Immature natural killer cell (primary cell): Measurements from ENCODE around the gene MAP2K7. TPM values are rescaled to one million over a fixed set of nuclear protein-coding genes. Genes with fewer than 3 reads are reported as not detected.

Experiments
- DNase-seq, 3 donors: peaks; one replicate each; pipeline ENCODE4 v3.0.0; 2022; ENCODE audit warnings: mixed read lengths in 1 of 3
- H3K27ac Mint-ChIP-seq, 6 donors: one replicate each; pipeline ENCODE4 v1.8.0; 2020; ENCODE audit warnings: mixed read lengths in 6 of 6, mild to moderate bottlenecking in 5 of 6, inconsistent platforms in 4 of 6, moderate library complexity in 3 of 6
- H3K27me3 Mint-ChIP-seq, 3 donors: one replicate each; pipeline ENCODE4 v1.8.0; 2020 to 2021; ENCODE audit warnings: low read depth in 3 of 3, mild to moderate bottlenecking in 3 of 3, mixed read lengths in 3 of 3, moderate library complexity in 3 of 3, inconsistent platforms in 1 of 3
- H3K36me3 Mint-ChIP-seq, 3 donors: one replicate each; pipeline ENCODE4 v1.8.0; 2020; ENCODE audit warnings: mixed read lengths in 3 of 3, inconsistent platforms in 2 of 3, mild to moderate bottlenecking in 2 of 3
- H3K4me1 Mint-ChIP-seq, 2 donors: one replicate each; pipeline ENCODE4 v1.8.0; 2020; ENCODE audit warnings: inconsistent platforms in 2 of 2, mild to moderate bottlenecking in 2 of 2, mixed read lengths in 2 of 2, moderate library complexity in 1 of 2
- H3K4me3 Mint-ChIP-seq, 5 donors: one replicate each; pipeline ENCODE4 v1.8.0; 2020; ENCODE audit warnings: mild to moderate bottlenecking in 5 of 5, mixed read lengths in 5 of 5, inconsistent platforms in 3 of 5, moderate library complexity in 3 of 5
- H3K9me3 Mint-ChIP-seq, 6 donors: one replicate each; pipeline ENCODE4 v1.8.0; 2020; ENCODE audit warnings: mild to moderate bottlenecking in 6 of 6, mixed read lengths in 6 of 6, inconsistent platforms in 4 of 6, moderate library complexity in 3 of 6
- polyA plus RNA-seq, 3 donors: library from polyadenylated mRNA; unstranded; fragments of 300-500 nt; fragmentation: Illumina TruSeq; gene quantifications; one replicate each; pipeline ENCODE4 v1.2.3, GENCODE V29; 2021

MAP2K7 gene
- polyA plus RNA-seq, 3 donors from 2014 or later = 2.0 to 4.4 (median 2.7) TPM

DNA sequence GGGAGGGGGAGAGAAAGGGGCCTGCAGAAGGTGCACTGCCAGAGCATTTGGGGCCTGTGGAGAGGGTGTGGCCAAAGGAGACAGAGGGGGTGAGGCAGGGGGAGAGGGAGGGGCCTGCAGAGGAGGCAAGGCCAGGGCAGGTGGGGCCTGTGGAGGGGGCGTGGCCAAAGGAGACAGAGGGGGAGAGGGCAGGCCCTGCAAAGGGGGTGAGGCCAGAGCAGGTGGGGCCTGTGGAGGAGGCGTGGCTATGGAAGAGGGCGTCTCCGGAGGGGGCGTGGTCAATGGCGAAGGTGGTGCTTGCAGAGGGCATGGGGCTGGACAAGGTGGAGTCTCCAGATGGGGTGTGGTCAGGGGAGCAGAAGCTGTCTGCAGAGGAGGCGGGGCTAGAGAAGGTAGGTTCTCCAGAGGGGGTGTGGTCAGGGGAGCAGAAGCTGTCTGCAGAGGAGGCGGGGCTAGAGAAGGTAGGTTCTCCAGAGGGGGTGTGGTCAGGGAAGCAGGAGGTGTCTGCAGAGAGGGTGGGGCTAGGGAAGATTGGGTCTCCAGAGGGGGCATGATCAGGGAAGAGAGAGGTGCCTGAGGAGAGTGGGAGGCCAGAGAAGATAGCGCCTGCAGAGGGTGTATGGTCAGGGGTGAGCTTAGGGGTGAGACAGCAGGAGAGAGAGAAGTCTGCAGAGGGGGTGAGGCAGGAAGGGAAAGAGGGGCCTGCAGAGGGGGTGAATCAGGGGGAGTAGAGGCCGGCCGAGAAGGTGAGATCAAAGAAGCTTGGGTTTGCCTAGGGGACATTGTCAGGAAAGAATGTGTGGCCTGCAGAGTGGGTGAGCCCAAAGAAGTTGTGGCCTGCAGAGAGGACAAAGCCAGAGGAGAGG, 32.9 kb upstream of the MAP2K7 start:
- no peaks in the 10 kb centered on the region for H3K9me3 Mint-ChIP-seq
- H3K4me1 Mint-ChIP-seq = peaks cover 14 to 47% of the 10 kb centered on the region in 2 donors
- no peaks in the 10 kb centered on the region for H3K36me3 Mint-ChIP-seq
- DNase-seq = peak; percentile 47 to 56 (median 47)
- H3K4me3 Mint-ChIP-seq = peak overlapping the region; percentile 62 to 84 (median 70)
- H3K27ac Mint-ChIP-seq = peak overlapping the region in 2 of 6 donors; percentile 49 to 67
- peaks cover 11 to 25% (median 13%) of the 10 kb centered on the region in 3 donors for H3K27me3 Mint-ChIP-seq

DNA sequence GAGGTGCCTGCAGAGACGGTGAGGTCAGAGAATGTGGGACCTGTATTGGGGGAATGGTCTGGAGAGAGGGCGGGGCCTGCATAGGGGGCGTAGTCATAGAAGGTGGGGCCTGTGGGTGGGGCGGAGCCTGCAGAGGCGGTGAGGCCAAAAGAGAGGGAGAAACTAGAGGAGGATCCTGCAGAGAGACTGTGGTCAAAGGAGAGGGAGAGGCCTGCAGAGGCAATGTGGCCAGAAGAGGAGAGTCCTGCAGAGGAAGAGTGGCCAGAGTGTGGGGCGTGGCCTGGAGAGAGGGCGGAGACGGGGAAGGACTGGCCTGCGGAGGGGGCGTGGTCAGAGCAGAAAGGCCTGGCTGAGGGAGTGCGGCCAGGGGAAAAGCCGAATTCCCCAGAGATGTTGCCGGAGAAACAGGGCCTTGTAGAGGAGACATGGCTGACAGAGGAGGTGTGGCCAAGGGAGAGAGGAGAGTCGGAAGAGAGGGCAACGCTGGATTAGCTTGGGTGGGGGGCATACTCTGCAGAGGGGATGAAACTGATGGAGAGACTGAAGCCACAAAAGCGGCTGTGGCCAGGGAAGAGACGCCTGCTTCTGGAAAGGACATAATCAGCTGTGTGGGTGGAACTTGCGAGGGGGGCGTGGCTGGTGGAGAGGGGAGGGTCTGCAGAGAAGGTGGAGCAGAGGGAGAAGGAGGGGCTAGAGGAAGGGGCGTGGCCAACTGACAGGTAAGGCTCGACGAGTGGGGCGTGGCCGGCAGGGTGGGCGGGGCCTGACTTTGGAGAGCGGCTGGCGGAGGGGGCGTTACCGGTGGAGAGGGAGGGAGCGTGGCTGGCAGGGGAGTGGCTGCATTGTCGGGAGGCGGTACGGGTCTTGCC, 32.0 kb upstream of the MAP2K7 start:
- H3K27ac Mint-ChIP-seq = peak overlapping the region in 4 of 6 donors; percentile 42 to 82 (median 54)
- no peaks in the 10 kb centered on the region for H3K36me3 Mint-ChIP-seq
- H3K9me3 Mint-ChIP-seq = no peaks in the 10 kb centered on the region
- H3K4me3 Mint-ChIP-seq = peak overlapping the region; percentile 62 to 79 (median 70)
- H3K4me1 Mint-ChIP-seq = peaks cover 14 to 47% of the 10 kb centered on the region in 2 donors
- DNase-seq = peak; percentile 66 to 71 (median 67)
- H3K27me3 Mint-ChIP-seq = peaks cover 9 to 26% (median 13%) of the 10 kb centered on the region in 3 donors

DNA sequence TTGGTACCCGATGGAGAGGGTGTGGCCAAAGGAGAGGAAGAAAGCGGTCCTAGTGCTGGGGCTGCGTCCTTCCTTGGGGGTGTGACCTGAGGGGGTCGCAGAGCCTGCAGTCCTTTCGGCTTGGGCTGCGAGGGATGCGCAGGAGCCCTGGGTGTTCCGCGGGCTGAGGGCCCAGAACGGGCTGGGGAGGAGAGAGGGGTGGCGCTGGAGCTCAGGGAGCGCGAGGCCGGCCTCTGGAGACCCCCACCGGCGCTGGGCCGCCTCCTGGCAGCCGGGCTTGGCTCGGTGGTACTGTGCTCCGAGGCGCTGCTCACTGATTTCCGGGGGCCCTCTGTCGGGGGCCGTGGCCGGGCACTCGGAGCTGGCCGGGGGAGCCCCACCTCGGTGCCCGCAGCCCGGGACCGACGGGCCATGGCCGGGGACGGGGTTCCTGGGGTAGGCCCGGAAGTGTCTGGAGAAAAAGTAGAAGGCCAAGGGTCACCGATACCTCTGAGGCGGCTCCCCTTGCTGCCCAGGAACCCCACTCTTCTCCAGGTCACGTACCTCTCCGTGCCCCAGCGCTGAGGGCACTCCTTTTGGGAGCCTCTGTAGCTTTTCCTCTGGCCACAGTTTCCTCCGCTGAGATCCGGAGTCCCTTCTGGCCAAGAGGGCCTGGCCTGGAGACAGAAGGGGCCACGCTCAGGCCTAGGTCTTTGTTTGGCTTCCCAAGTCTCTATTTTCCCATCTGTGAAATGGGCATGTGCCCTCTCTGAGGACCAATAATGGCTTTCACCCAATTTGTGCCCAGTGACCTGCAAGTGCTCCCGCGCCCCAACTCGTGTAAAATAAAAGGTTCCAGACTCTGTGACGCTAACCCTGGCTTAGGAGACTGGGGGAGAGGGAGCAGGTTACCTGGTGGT, 31.1 kb upstream of the MAP2K7 start:
- Mint-ChIP-seq H3K27me3 (peaks cover 8 to 29% (median 13%) of the 10 kb centered on the region in 3 donors), H3K9me3 (no peaks in the 10 kb centered on the region), H3K27ac (peak overlapping the region in 1 of 6 donors; percentile 82), H3K4me3 (peak overlapping the region; percentile 17 to 79 (median 66)), H3K4me1 (peaks cover 14 to 44% of the 10 kb centered on the region in 2 donors), H3K36me3 (no peaks in the 10 kb centered on the region)
- DNase-seq = no peak

DNA sequence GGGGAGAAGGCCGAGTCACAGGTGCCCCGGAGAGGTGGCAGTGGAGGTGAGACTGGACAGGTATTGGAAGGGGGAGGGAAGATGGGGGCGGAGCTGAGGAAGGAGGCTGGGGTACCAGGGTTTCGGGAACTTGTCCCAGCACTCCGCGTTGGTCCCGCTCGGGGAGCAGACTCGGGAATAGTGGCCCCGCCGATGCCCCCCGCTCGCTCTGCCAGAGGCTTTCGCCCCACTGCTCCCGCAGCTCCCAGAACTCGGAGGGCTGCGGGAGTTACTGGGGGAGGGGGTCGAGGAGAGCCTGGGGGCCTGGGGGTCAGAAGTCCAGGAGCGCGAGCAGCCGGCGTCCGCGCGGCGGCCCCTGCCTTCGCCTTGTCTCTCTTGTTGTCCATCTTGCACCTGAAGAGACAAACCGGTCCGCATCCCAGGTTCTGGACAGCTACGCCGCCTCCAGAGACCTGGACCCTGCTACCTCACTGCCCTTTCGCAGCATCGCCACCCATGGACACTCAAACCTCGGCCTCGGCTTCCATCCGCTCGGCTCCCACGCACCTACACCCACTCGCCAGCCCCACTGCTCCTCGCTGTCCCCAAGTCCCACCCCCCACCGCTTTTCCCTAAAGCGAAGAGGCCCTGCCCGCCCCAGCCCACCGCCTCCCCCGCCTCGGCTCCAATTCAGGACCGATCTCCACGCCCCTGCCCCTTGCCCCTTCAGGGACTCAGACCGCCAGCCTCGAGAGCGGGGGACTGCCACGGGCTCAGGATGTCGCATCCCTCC, 30.2 kb upstream of the MAP2K7 start:
- Mint-ChIP-seq H3K9me3 (no peaks in the 10 kb centered on the region), H3K27me3 (peaks cover 8 to 29% (median 13%) of the 10 kb centered on the region in 3 donors), H3K27ac (no peak overlapping the region), H3K4me1 (peaks cover 14 to 42% of the 10 kb centered on the region in 2 donors), H3K4me3 (peak overlapping the region; percentile 52 to 71 (median 61)), H3K36me3 (no peaks in the 10 kb centered on the region)
- no peak for DNase-seq

DNA sequence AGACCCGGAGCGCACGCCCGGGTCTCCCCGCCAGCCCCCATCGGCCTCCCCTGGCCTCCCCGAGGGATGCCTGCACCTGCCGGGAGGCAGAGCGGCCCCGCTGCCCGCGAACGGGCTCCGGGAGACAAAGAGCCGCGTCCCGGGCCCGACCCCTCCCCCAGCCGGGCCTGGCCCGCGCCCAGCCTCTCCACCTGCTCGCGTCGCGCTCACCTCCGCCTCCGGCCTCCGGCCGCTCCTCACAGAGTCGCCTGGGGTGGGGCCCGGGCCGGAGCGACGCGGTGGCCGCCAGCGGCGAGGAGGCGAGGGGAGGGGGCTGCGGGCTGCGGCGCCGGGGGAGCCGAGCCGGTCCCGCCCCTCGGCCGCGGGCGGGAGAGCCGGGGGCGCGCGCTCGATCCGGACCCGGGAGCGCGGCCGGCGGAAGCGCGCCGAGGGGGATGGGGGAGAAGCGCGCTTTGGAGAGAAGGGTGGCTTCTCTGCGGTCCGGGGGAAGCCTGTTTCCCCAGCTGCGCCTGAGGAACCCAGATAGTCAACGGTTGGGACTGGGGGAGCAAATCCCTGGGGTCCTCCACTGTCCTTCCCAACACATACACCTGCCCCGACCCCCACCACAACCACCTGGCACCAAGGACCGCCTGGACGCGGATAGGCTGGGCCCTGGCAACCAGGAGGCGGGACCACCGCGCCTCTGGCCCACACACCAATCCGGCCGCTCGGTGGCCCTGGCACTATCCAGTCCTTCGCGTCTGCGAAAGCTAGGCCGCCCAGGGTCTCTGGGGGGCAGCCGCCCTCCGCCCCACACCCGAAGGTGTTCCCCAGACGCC, 29.4 kb upstream of the MAP2K7 start, which contains the start of gene PRR36:
Gene PRR36, minus strand, starts transcription at position 315 of the 821 bp plus-strand sequence. CDS start 701 bp downstream, outside the sequence.
- Mint-ChIP-seq H3K4me1 (peaks cover 14 to 37% of the 10 kb centered on the region in 2 donors), H3K36me3 (no peaks in the 10 kb centered on the region), H3K27ac (no peak within 1 kb of the TSS), H3K4me3 (peak within 1 kb of the TSS; percentile 52 to 71 (median 61)), H3K9me3 (no peaks in the 10 kb centered on the region), H3K27me3 (peaks cover 6 to 25% (median 12%) of the 10 kb centered on the region in 3 donors)
- no peak for DNase-seq

DNA sequence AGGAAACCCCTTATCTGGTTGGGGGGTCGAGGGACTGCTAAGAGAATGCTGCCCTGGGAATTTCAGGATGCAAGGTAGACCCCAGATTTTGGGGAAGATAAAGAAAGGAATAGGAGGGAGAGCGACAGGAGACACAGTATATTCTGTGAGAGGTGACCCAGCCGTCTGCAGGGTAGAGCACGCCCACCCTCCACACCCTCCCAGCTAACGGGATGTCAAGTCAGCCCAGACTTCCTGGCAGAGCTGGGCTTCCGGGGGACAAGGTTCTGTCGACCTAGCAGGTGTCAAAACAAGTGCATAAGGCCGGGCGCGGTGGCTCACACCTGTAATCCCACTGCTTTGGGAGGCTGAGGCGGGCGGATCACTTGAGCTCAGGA, 28.8 kb upstream of the MAP2K7 start:
- Mint-ChIP-seq H3K4me1 (peaks cover 14 to 36% of the 10 kb centered on the region in 2 donors), H3K27me3 (peaks cover 6 to 25% (median 11%) of the 10 kb centered on the region in 3 donors), H3K36me3 (no peaks in the 10 kb centered on the region), H3K27ac (no peak overlapping the region), H3K9me3 (no peaks in the 10 kb centered on the region), H3K4me3 (peak overlapping the region; percentile 27 to 57 (median 42))
- no peak for DNase-seq

DNA sequence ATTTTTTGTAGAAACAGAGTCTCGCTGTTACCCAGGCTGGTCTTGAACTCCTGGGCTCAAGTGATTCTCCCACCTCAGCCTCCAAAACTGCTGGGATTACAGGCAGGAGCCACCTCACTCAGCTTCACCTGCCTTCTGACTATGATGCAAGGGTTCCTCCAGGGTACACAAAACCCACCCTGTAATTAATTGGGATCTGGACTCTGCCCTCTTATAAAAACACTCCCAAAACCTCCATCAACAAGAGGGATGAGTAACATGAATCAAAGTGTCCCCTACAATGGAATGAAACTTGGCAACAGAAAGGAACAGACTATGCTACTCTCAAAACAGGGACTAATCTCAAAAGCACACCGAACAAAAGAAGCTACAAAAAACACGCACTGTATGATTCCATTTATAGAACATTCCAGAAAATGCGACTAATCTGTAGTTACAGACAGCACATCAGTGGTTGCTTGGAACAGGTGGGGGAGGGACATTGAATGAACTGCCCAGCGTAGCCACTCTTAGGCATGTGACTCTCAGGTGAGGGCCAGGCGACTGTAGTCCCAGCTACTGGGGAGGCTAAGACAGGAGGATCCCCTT, 26.3 kb upstream of the MAP2K7 start:
- Mint-ChIP-seq H3K27me3 (peaks cover 5 to 16% (median 7%) of the 10 kb centered on the region in 3 donors), H3K27ac (no peak overlapping the region), H3K36me3 (no peaks in the 10 kb centered on the region), H3K9me3 (no peaks in the 10 kb centered on the region), H3K4me1 (peaks cover 0 to 15% of the 10 kb centered on the region in 2 donors), H3K4me3 (no peak overlapping the region)
- no peak for DNase-seq

DNA sequence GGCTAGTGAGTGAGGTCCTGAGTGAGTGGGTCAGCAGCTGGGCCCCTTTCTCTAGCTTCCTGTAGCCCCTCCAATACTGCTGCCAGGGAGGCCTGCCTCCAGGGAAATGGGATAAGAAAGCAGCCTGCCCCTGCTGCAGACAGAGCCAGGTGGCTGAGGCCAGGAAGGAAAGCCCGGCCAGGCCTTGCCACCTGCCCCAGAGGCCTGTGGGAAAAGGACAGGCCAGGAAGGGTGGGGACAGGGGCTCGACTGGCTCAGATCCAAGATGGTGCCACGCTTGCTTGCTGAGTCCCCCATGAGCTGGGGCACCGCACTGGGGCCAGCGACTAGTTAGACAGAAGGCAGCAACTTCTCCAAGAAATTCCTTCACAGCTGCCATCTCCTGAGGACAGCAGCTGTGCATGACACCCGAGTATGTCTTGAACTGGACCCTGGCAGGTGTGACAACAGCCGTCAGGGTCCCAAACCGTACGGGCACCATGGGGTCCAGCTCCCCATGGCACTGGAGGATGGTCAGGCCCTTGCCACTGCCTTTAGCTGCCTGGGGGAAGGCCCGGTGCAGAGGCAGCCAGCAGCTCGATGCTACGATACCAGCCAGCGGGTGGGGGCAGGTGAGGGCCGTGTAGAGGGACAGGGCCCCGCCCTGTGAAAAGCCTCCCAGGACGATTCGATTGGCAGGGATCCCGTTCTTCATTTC, 24.4 kb upstream of the MAP2K7 start:
- Mint-ChIP-seq H3K27ac (no peak overlapping the region), H3K4me3 (no peak overlapping the region), H3K36me3 (no peaks in the 10 kb centered on the region)

DNA sequence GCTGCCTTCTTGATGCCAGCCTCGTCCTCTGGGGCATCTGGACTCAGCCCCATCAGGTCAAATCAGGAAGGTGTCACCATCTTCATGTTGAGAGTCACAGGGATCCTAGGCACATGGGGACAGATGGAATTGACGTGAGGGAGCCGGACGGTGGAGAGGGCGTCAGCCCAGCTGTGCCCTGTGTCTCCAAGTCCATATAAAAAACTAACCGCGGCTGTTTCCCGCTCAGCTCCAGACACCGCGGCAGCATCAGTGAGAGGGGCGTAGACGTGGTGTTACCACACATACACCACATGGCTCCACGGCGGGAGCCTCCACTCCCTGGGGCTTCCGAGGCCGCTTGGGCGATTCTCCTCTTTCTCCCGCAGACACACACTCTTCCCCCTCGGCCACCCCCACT, 23.8 kb upstream of the MAP2K7 start:
- H3K27me3 Mint-ChIP-seq = peaks cover 3 to 12% (median 4%) of the 10 kb centered on the region in 3 donors
- no peaks in the 10 kb centered on the region for H3K9me3 Mint-ChIP-seq
- H3K27ac Mint-ChIP-seq = no peak overlapping the region
- H3K4me3 Mint-ChIP-seq = no peak overlapping the region
- peaks cover 0 to 3% of the 10 kb centered on the region in 2 donors for H3K4me1 Mint-ChIP-seq
- H3K36me3 Mint-ChIP-seq = no peaks in the 10 kb centered on the region
- DNase-seq = no peak

More for the DNA sequence above, 24.4 kb upstream of the MAP2K7 start:
- Mint-ChIP-seq H3K9me3 (no peaks in the 10 kb centered on the region), H3K27me3 (peaks cover 3 to 12% (median 4%) of the 10 kb centered on the region in 3 donors), H3K4me1 (peaks cover 0 to 7% of the 10 kb centered on the region in 2 donors)
- DNase-seq = no peak

DNA sequence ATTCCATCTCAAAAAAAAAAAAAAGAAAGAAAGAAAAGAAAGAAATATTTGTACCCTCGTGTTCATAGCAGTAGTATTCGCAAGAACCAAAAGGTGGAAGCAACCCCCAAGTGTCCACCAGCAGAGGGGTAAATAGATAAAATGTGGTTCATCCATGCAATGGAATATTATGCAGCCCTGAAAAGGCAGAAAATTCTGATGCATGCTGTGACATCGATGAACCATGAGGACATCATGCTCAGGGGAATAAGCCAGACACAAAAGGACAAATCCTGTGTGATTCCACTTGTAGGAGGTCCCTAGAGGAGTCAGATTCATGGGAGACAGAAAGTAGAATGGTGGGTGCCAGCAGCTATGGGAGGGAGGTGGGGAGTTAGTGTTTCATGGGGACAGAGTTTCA, 21.8 kb upstream of the MAP2K7 start:
- DNase-seq = no peak
- Mint-ChIP-seq H3K4me3 (no peak overlapping the region), H3K27ac (no peak overlapping the region), H3K27me3 (peaks cover 4 to 5% (median 5%) of the 10 kb centered on the region in 3 donors), H3K36me3 (no peaks in the 10 kb centered on the region), H3K4me1 (no peaks in the 10 kb centered on the region), H3K9me3 (no peaks in the 10 kb centered on the region)

DNA sequence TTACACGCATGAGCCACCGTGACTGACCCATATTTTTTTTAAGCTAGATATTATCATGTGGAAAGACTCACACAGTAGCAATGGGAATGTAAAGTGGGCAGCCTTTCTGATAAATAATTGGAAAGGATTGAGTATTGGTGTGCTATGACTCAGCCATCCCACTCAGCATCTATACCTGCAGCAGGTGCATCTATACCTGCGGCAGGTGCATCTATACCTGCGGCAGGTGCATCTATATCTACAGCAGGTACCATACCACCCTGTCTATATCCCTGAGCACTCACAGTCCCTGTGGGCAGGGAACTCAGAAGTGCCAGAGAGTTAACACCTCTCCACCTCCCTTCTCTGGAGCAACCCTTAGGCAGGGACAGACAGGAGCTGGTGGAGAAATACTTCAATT, 20.6 kb upstream of the MAP2K7 start:
- Mint-ChIP-seq H3K4me1 (no peaks in the 10 kb centered on the region), H3K36me3 (no peaks in the 10 kb centered on the region), H3K4me3 (no peak overlapping the region), H3K27ac (no peak overlapping the region), H3K27me3 (peaks cover 2 to 8% (median 5%) of the 10 kb centered on the region in 3 donors), H3K9me3 (no peaks in the 10 kb centered on the region)
- DNase-seq = no peak
